ENCODE data around the gene ZNF503.

Gene ZNF503

GRCh38 chr10:75405598-75406461 is 4.3 kb upstream of the ZNF503 start:
- no peak for DNase-seq

- DNase-seq: no peak
These were observed 3.4 kb upstream of the ZNF503 start for GRCh38 chr10:75404815-75405597.

- DNase-seq: no peak
These were observed 2.6 kb upstream of the ZNF503 start for GRCh38 chr10:75403939-75404814.

- DNase-seq: no peak
These were observed 1.8 kb upstream of the ZNF503 start for GRCh38 chr10:75403144-75403938.

GRCh38 chr10:75402486-75403143 is 1.1 kb upstream of the ZNF503 start:
- DNase-seq: no peak

GRCh38 chr10:75400771-75401568 is 594 bp downstream of the ZNF503 start:
- no peak for DNase-seq

- DNase-seq: no peak
These were observed 1.3 kb downstream of the ZNF503 start for GRCh38 chr10:75400163-75400770.

- no peak for DNase-seq
These were observed 2.0 kb downstream of the ZNF503 start for GRCh38 chr10:75399461-75400162.

GRCh38 chr10:75398692-75399460 is 2.7 kb downstream of the ZNF503 start:
- DNase-seq: no peak

GRCh38 chr10:75398200-75398691 is 3.3 kb downstream of the ZNF503 start:
- DNase-seq: no peak

GRCh38 chr10:75397496-75398199 is 3.9 kb downstream of the ZNF503 start:
- no peak for DNase-seq

GRCh38 chr10:75396631-75397495 is 4.7 kb downstream of the ZNF503 start:
- DNase-seq: no peak

GRCh38 chr10:75395932-75396630 is 5.5 kb downstream of the ZNF503 start:
- no peak for DNase-seq

GRCh38 chr10:75395066-75395931 is 6.3 kb downstream of the ZNF503 start:
- no peak for DNase-seq

GRCh38 chr10:75394221-75394620 is 7.3 kb downstream of the ZNF503 start:
- DNase-seq: no peak
